Measurements from ENCODE around the gene GRID2.
"Not testable (repeated sequence)": the region's sequence is repeated elsewhere in the genome, so short reads cannot be mapped to it uniquely, and the experiment has no call there.

The GRID2 gene

DNA sequence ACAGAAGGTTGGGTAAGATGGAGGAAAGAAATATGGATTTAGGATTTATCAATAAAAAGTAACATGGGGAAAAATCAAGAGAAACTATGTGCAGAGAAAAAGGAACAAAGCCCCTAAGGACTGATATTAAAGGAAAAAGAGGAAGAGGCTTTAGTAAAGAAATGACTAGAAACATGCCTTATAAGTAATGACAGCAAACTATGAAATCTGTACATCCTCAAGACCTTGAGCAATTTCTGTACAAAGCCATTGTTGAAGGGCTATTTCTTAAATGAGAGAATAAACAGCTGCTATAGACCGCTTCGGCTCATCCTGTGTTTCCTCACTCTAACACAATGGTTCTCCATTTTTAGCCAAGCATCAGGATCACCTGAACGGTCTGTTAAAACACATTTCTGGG, 1344.5 kb downstream of the GRID2 start:
- no peak overlapping the region for H3K4me3 ChIP-seq (ENCODE audit: low read length)
- H3K36me3 ChIP-seq (ENCODE audit: control insufficient read depth, low read depth, low read length) = no peaks in the 10 kb centered on the region
- no peak overlapping the region for H3K27ac ChIP-seq (ENCODE audit: low read length)
- no peaks in the 10 kb centered on the region for H3K27me3 ChIP-seq (ENCODE audit: control insufficient read depth, insufficient read depth, low read length)
- H3K9me3 ChIP-seq (ENCODE audit: control insufficient read depth, low read depth, low read length) = no peaks in the 10 kb centered on the region
- H3K9ac ChIP-seq (ENCODE audit: low read length) = no peak overlapping the region
- H3K4me1 ChIP-seq (ENCODE audit: control insufficient read depth, low read depth, low read length) = peaks cover 5% of the 10 kb centered on the region

DNA sequence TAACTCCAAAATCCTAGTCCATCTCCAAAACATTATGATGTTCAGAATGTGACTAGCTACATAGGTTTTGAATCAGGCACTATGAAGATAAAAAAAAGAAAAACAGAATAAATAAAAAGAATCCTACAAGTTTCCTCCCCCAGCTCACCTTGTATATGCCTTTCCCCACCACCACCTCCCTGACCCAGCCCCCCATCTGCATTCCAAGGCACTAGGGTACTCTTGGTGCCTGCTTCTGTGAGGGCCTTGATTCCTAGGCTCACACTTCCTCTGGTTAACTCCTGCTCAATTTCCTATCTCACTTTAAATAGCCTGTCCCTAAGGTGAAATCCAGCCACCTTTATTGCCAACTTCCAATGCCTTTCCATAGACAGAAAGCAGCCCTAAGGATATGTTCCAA, 1346.1 kb downstream of the GRID2 start:
- Histone ChIP-seq H3K9ac (ENCODE audit: low read length) (no peak overlapping the region), H3K27ac (ENCODE audit: low read length) (no peak overlapping the region), H3K9me3 (ENCODE audit: control insufficient read depth, low read depth, low read length) (no peaks in the 10 kb centered on the region), H3K4me1 (ENCODE audit: control insufficient read depth, low read depth, low read length) (peaks cover 5% of the 10 kb centered on the region), H3K4me3 (ENCODE audit: low read length) (no peak overlapping the region), H3K36me3 (ENCODE audit: control insufficient read depth, low read depth, low read length) (no peaks in the 10 kb centered on the region), H3K27me3 (ENCODE audit: control insufficient read depth, insufficient read depth, low read length) (no peaks in the 10 kb centered on the region)

DNA sequence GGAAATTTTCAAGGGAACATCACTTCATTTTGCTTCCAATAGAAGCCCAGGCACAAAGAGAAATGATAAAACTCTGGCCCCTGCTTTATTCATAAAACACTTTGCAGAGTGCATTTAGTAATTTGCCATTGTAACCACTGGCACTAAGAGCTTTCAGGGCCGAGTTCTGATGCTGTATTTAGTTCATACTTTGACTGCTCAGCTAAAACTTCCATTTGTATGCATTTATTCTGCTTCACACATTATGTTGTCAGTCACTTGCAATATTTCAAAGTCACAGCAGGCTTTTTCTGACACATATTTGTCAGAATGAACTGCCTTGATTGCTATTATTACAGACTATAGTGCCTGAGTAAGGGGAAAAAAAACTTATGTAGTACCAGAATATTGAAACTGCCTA, 1350.4 kb downstream of the GRID2 start:
- no peak overlapping the region for H3K9ac ChIP-seq (ENCODE audit: low read length)
- no peak overlapping the region for H3K27ac ChIP-seq (ENCODE audit: low read length)
- H3K27me3 ChIP-seq (ENCODE audit: control insufficient read depth, insufficient read depth, low read length) = no peaks in the 10 kb centered on the region
- no peak overlapping the region for H3K4me3 ChIP-seq (ENCODE audit: low read length)
- no peaks in the 10 kb centered on the region for H3K36me3 ChIP-seq (ENCODE audit: control insufficient read depth, low read depth, low read length)
- no peaks in the 10 kb centered on the region for H3K9me3 ChIP-seq (ENCODE audit: control insufficient read depth, low read depth, low read length)
- H3K4me1 ChIP-seq (ENCODE audit: control insufficient read depth, low read depth, low read length) = peaks cover 5% of the 10 kb centered on the region

DNA sequence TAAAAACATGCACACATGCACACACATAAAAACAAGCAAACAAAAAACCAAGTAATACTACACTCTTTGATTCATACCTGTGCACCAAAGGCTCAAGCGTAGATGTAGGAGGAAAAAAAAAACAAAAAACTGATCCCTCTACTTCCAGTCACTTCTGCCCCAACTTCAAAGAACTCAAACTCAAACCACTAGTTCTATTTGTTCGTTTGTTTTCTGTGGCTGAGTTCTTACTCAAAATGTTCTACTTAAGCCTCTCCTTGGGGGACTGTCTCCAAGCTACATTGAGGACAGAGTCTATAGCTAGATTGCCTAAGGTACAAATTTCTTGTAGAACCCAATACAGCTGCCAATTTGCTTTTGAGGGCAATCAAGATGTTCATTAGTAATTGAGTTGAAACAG, 1353.8 kb downstream of the GRID2 start:
- Histone ChIP-seq H3K27ac (ENCODE audit: low read length) (no peak overlapping the region), H3K9me3 (ENCODE audit: control insufficient read depth, low read depth, low read length) (no peaks in the 10 kb centered on the region), H3K4me1 (ENCODE audit: control insufficient read depth, low read depth, low read length) (peaks cover 5% of the 10 kb centered on the region), H3K27me3 (ENCODE audit: control insufficient read depth, insufficient read depth, low read length) (no peaks in the 10 kb centered on the region), H3K4me3 (ENCODE audit: low read length) (no peak overlapping the region), H3K9ac (ENCODE audit: low read length) (no peak overlapping the region), H3K36me3 (ENCODE audit: control insufficient read depth, low read depth, low read length) (no peaks in the 10 kb centered on the region)

DNA sequence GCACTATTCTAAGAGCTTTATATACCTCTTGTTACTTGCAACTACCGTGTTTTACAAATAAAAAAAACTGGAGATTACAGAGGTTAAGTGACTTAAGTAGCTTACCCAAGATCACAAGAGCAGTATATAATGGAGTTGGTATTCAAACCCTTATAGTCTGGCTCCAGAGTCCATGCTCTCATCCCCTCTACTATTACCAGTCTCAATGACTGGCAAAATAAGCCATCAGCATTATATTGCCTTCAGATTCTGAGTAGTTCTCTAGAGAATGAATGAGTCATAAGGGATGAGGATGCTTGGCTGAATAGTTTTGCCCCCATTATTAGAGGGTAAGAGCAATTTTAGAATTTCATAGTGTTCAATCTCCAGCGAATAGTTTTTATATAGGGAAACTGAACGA, 1354.7 kb downstream of the GRID2 start:
- no peaks in the 10 kb centered on the region for H3K36me3 ChIP-seq (ENCODE audit: control insufficient read depth, low read depth, low read length)
- peaks cover 5% of the 10 kb centered on the region for H3K4me1 ChIP-seq (ENCODE audit: control insufficient read depth, low read depth, low read length)
- no peak overlapping the region for H3K9ac ChIP-seq (ENCODE audit: low read length)

DNA sequence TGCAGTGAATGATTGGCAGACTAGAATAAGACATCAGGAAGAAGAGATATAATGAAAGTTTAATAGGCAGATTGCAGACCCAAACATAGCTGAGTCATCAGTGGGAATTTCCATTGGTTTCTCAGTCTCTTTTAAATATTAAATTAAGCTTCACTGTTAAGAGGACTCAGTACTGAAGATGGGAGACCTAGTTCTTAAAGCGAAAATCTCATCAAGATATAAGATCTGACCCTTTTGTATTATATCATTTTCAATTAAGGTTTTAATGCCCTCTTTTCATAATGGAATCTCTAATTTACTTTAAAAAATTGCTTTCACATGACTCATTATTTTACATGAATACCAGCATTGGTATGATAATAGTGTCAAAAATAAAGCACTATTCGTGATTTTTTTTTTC, 1355.9 kb downstream of the GRID2 start:
- H3K27me3 ChIP-seq (ENCODE audit: control insufficient read depth, insufficient read depth, low read length) = no peaks in the 10 kb centered on the region
- no peaks in the 10 kb centered on the region for H3K36me3 ChIP-seq (ENCODE audit: control insufficient read depth, low read depth, low read length)
- H3K9ac ChIP-seq (ENCODE audit: low read length) = no peak overlapping the region
- peaks cover 5% of the 10 kb centered on the region for H3K4me1 ChIP-seq (ENCODE audit: control insufficient read depth, low read depth, low read length)
- peak overlapping the region; percentile 47 for H3K27ac ChIP-seq (ENCODE audit: low read length)
- no peak overlapping the region for H3K4me3 ChIP-seq (ENCODE audit: low read length)
- no peaks in the 10 kb centered on the region for H3K9me3 ChIP-seq (ENCODE audit: control insufficient read depth, low read depth, low read length)

More for the DNA sequence above, 1354.7 kb downstream of the GRID2 start:
- no peaks in the 10 kb centered on the region for H3K9me3 ChIP-seq (ENCODE audit: control insufficient read depth, low read depth, low read length)
- no peaks in the 10 kb centered on the region for H3K27me3 ChIP-seq (ENCODE audit: control insufficient read depth, insufficient read depth, low read length)
- H3K4me3 ChIP-seq (ENCODE audit: low read length) = no peak overlapping the region
- H3K27ac ChIP-seq (ENCODE audit: low read length) = no peak overlapping the region

DNA sequence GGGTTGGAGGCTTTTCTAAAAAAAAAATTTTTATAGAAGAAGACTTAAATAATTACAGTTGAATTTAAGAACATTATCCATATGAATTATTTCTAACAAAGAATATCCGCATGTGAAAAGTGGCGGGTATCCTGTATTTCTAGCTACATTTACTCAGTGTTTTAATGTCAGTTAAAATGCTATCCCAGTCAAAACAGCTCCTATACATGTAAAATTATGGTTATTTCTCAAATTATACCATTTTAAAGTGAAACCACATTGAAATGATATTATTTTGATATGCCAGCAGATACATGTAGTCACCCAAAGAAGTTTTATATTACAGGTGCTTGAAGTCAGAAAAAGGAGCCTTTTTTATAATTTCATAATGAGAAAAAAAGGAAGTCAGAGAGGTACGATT, 1356.3 kb downstream of the GRID2 start:
- H3K9ac ChIP-seq (ENCODE audit: low read length) = no peak overlapping the region
- H3K9me3 ChIP-seq (ENCODE audit: control insufficient read depth, low read depth, low read length) = no peaks in the 10 kb centered on the region
- peaks cover 5% of the 10 kb centered on the region for H3K4me1 ChIP-seq (ENCODE audit: control insufficient read depth, low read depth, low read length)
- no peaks in the 10 kb centered on the region for H3K27me3 ChIP-seq (ENCODE audit: control insufficient read depth, insufficient read depth, low read length)
- H3K36me3 ChIP-seq (ENCODE audit: control insufficient read depth, low read depth, low read length) = no peaks in the 10 kb centered on the region
- H3K4me3 ChIP-seq (ENCODE audit: low read length) = no peak overlapping the region
- no peak overlapping the region for H3K27ac ChIP-seq (ENCODE audit: low read length)

DNA sequence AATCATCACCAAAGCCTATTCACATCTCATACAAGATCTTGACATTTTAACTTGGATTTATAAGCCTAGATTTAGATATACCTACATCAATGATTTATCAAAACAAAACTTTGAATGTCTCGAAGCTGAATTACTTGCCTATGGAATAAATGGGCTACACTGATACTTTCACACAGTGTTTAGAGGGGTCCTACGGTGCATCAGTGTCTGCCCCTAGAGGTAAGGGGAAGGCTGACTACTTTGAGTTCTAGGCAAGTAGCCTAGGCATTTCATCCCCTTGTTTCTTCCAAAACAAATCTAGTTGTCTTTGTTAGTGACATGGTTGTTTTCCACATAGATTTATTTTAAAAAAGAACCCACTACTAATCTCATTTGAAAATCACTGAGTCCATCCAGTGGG, 1366.7 kb downstream of the GRID2 start:
- H3K9me3 ChIP-seq (ENCODE audit: control insufficient read depth, low read depth, low read length) = no peaks in the 10 kb centered on the region
- H3K36me3 ChIP-seq (ENCODE audit: control insufficient read depth, low read depth, low read length) = no peaks in the 10 kb centered on the region
- no peak overlapping the region for H3K27ac ChIP-seq (ENCODE audit: low read length)
- no peak overlapping the region for H3K4me3 ChIP-seq (ENCODE audit: low read length)
- no peak overlapping the region for H3K9ac ChIP-seq (ENCODE audit: low read length)
- no peaks in the 10 kb centered on the region for H3K4me1 ChIP-seq (ENCODE audit: control insufficient read depth, low read depth, low read length)
- no peaks in the 10 kb centered on the region for H3K27me3 ChIP-seq (ENCODE audit: control insufficient read depth, insufficient read depth, low read length)

DNA sequence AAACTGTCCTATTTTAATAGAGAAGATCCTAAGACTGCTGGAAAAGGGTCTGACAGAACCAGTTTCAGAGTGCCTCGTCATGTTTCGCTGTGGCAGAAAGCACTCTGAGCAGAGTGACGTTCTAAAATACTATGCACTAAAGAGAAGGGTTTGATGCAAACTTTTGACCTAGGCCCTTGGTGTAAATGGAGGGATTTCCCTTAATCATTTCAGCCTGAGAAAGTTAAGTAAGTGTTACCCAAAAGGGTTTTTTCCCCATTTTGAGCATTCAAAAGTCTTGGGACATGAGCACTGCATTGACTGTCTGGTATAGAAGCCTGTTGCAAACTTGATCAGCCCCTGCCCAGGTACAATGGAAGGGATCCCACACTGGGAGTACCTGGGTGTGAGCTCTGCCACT, 1367.3 kb downstream of the GRID2 start:
- Histone ChIP-seq H3K9me3 (ENCODE audit: control insufficient read depth, low read depth, low read length) (peaks cover 1% of the 10 kb centered on the region), H3K4me3 (ENCODE audit: low read length) (no peak overlapping the region), H3K9ac (ENCODE audit: low read length) (no peak overlapping the region), H3K27ac (ENCODE audit: low read length) (no peak overlapping the region), H3K4me1 (ENCODE audit: control insufficient read depth, low read depth, low read length) (no peaks in the 10 kb centered on the region), H3K36me3 (ENCODE audit: control insufficient read depth, low read depth, low read length) (no peaks in the 10 kb centered on the region), H3K27me3 (ENCODE audit: control insufficient read depth, insufficient read depth, low read length) (no peaks in the 10 kb centered on the region)

DNA sequence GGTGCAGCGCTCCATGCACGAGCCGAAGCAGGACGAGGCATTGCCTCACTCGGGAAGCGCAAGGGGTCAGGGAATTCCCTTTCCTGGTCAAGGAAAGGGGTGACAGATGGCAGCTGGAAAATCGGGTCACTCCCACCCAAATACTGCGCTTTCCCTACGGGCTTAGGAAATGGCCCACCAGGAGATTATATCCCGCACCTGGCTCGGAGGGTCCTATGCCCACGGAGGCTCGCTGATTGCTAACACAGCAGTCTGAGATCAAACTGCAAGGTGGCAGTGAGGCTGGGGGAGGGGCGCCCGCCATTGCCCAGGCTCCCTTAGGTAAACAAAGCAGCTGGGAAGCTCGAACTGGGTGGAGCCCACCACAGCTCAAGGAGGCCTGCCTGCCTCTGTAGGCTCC, 1373.2 kb downstream of the GRID2 start:
- not testable (repeated sequence) for H3K9ac ChIP-seq (ENCODE audit: low read length); H3K4me3 ChIP-seq (ENCODE audit: low read length); H3K9me3 ChIP-seq (ENCODE audit: control insufficient read depth, low read depth, low read length); H3K36me3 ChIP-seq (ENCODE audit: control insufficient read depth, low read depth, low read length); H3K27me3 ChIP-seq (ENCODE audit: control insufficient read depth, insufficient read depth, low read length); H3K27ac ChIP-seq (ENCODE audit: low read length); H3K4me1 ChIP-seq (ENCODE audit: control insufficient read depth, low read depth, low read length)

DNA sequence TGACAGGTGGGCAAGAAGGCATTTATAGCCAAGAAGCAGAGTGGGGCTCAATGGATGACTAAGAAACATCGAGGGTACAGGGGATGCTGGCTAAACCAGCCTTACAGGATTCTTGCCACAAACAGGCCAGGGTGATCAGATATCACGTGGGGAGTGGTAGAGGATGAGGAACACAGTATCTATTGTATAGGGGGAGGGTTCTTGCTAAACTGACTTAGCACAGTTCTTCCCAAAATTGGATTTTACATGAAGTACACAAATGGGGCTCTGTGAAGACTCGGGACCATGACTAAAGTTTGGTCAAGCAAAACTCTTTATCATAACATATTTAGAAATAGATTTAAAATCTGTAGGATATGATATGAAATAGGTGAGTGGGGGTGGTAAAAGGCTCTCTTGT, 1380.8 kb downstream of the GRID2 start:
- Histone ChIP-seq H3K4me3 (ENCODE audit: low read length) (no peak overlapping the region), H3K9me3 (ENCODE audit: control insufficient read depth, low read depth, low read length) (no peaks in the 10 kb centered on the region), H3K36me3 (ENCODE audit: control insufficient read depth, low read depth, low read length) (no peaks in the 10 kb centered on the region), H3K4me1 (ENCODE audit: control insufficient read depth, low read depth, low read length) (peaks cover 7% of the 10 kb centered on the region), H3K27ac (ENCODE audit: low read length) (no peak overlapping the region), H3K9ac (ENCODE audit: low read length) (no peak overlapping the region), H3K27me3 (ENCODE audit: control insufficient read depth, insufficient read depth, low read length) (no peaks in the 10 kb centered on the region)

DNA sequence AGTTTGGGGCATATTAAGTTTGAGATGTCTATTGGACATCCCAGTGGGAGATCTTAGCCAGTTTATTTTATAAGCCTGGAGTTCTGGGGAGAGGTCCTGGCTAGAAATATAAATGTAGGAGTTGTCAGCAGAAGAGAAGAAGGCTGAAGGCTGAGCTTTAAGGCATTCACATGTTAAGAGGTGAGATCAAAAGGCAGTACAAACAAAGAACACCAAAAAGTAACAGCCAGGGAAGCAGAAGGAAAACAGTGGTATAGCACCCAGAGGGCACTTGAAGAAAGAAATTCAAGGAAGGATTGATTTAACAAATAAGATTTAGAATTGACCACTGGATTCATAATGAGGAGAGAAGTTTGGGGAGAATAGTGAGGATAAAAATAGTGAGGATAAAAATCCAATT, 1383.5 kb downstream of the GRID2 start:
- no peak overlapping the region for H3K27ac ChIP-seq (ENCODE audit: low read length)
- no peaks in the 10 kb centered on the region for H3K9me3 ChIP-seq (ENCODE audit: control insufficient read depth, low read depth, low read length)
- no peaks in the 10 kb centered on the region for H3K27me3 ChIP-seq (ENCODE audit: control insufficient read depth, insufficient read depth, low read length)

More for the DNA sequence above, 1383.5 kb downstream of the GRID2 start:
- no peak overlapping the region for H3K4me3 ChIP-seq (ENCODE audit: low read length)
- H3K9ac ChIP-seq (ENCODE audit: low read length) = no peak overlapping the region
- H3K4me1 ChIP-seq (ENCODE audit: control insufficient read depth, low read depth, low read length) = peaks cover 7% of the 10 kb centered on the region
- no peaks in the 10 kb centered on the region for H3K36me3 ChIP-seq (ENCODE audit: control insufficient read depth, low read depth, low read length)
